ENCODE measurements around the gene CASZ1.

The CASZ1 gene

GRCh38 chr1:10651389-10651766, 145.1 kb downstream of the CASZ1 start:
- H3K4me1 ChIP-seq (ENCODE audit: control insufficient read depth, insufficient read depth, low read length): no peaks in the 10 kb centered on the region
- no peak overlapping the region for H3K4me3 ChIP-seq (ENCODE audit: low read depth, low read length)
- peaks cover 3% of the 10 kb centered on the region for H3K36me3 ChIP-seq (ENCODE audit: control insufficient read depth, insufficient read depth, low read length)
- H3K27me3 ChIP-seq (ENCODE audit: control insufficient read depth, insufficient read depth, low read length): peaks cover 3% of the 10 kb centered on the region
- H3K9me3 ChIP-seq (ENCODE audit: control insufficient read depth, insufficient read depth, low read length): no peaks in the 10 kb centered on the region
- no peak overlapping the region for H3K9ac ChIP-seq (ENCODE audit: low read depth, low read length)

GRCh38 chr1:10650556-10651388, 145.7 kb downstream of the CASZ1 start:
- Histone ChIP-seq H3K9me3 (ENCODE audit: control insufficient read depth, insufficient read depth, low read length) (no peaks in the 10 kb centered on the region), H3K4me1 (ENCODE audit: control insufficient read depth, insufficient read depth, low read length) (no peaks in the 10 kb centered on the region), H3K4me3 (ENCODE audit: low read depth, low read length) (no peak overlapping the region), H3K9ac (ENCODE audit: low read depth, low read length) (no peak overlapping the region), H3K27me3 (ENCODE audit: control insufficient read depth, insufficient read depth, low read length) (peaks cover 3% of the 10 kb centered on the region), H3K36me3 (ENCODE audit: control insufficient read depth, insufficient read depth, low read length) (peaks cover 3% of the 10 kb centered on the region)

DNA sequence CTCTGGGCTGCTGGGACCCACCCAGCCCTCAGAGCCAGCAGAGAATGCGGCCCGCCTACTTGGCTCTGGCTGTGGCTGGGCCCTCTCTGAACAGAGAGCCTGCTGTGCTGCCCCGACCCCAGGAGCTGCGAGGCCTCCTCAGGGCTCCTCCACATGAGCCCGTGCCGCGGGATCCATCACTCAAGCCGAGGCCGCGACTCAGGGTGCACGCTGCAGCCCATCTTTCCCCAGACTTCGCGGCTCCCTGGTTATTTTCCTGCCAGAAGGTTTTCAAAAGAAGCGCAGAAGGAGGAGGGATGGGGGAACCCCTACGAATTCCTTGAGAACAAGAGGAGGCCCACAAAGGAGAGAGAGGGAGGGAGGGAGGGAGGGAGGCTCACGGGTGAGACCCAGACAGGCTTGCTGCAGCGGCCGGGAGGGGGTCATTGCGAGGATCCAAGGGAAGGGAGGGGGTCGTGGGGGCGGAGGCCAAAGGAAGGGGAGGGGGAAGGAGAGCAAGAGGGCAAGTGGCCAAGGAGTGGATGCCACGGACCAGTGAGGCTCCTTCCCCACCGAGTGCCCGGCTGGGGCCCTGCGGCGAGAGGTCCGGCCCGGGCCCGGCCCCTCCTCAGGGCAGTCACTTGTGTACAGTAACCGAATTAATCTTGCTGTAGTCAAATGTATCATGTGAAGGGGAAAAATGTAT, 146.8 kb downstream of the CASZ1 start:
- H3K4me3 ChIP-seq (ENCODE audit: low read depth, low read length): peak overlapping the region; percentile 18
- H3K27me3 ChIP-seq (ENCODE audit: control insufficient read depth, insufficient read depth, low read length): peaks cover 3% of the 10 kb centered on the region
- no peaks in the 10 kb centered on the region for H3K4me1 ChIP-seq (ENCODE audit: control insufficient read depth, insufficient read depth, low read length)
- peaks cover 3% of the 10 kb centered on the region for H3K36me3 ChIP-seq (ENCODE audit: control insufficient read depth, insufficient read depth, low read length)
- H3K9ac ChIP-seq (ENCODE audit: low read depth, low read length): no peak overlapping the region
- no peaks in the 10 kb centered on the region for H3K9me3 ChIP-seq (ENCODE audit: control insufficient read depth, insufficient read depth, low read length)

DNA sequence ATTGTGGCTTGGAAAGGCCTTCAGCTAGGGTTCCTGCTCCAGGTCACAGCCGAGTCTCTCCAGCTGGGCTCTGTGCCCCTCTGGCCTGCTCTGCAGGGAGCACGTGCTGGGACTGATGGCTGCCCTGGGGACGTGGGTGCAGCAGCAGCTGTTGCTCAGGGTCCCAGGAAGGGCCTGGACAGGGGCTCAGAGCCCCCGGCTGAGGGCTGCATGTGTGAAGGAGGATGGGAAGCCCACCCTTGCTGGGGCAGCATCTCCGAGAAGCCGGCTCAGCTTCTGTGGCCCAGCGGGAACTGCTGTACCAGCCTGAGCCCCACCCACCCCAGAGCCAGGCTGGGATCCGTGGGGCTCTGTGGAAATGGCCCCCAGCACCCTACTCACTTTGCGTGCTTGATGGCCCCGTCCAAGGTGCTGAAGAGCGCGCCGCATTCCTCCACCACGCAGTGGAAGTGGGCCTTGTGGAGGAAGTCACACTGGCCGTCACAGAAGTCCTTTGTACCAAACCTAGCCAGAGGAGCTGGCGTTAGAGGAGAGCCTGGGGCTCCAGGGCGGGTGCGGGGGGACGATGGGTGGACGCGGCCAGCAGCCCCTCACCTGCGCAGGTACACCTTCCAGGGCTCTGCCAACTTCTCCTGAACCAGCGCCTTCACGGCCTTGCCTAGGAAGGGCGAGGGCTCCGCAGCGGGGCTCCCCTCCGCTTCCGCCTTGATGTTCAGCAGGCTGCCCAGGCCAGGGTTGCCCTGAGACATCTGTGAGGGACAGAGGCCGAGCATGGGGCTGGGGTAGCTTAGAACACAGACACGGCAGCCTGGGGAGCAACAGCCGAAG, 147.5 kb downstream of the CASZ1 start:
- Histone ChIP-seq H3K36me3 (ENCODE audit: control insufficient read depth, insufficient read depth, low read length) (peaks cover 3% of the 10 kb centered on the region), H3K9me3 (ENCODE audit: control insufficient read depth, insufficient read depth, low read length) (no peaks in the 10 kb centered on the region), H3K4me1 (ENCODE audit: control insufficient read depth, insufficient read depth, low read length) (no peaks in the 10 kb centered on the region), H3K27me3 (ENCODE audit: control insufficient read depth, insufficient read depth, low read length) (peaks cover 3% of the 10 kb centered on the region), H3K4me3 (ENCODE audit: low read depth, low read length) (no peak overlapping the region), H3K9ac (ENCODE audit: low read depth, low read length) (no peak overlapping the region)

DNA sequence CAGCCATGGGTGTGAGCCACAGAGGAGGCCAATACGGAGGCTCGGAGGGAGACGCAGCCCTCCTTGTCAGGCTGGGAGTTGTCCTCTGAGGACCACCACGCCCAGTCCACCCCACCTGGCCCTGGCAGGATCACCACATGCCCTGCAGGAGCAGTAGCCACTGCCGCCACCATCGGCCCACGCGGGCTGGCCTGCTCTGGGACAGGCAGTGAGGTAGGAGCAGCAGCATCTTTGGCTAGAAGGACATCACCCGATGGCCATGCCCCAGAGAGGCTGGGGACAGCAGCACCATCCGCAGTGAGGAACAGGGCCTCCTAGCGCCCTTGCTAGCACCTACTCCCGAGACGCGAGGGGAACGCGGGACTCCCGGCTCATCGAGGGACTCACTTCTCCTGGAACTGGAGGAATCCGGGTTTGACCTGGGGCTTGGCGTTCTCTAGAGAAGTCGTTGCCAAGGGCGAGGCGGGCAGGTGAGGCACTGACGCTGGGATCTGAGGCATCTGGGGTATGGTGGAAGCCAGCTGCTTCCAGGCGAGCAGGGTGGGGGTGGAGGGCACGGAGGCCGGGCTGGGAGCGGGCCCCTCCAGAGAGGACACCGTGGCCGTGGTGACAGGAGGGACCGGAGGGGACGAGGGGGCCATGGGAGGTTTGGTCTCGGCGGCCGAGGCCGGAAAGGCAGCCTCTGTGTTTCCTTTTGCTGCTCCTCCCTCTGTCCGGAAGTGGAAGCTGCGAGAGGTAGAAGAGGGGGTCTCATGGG, 148.9 kb downstream of the CASZ1 start:
- peaks cover 3% of the 10 kb centered on the region for H3K27me3 ChIP-seq (ENCODE audit: control insufficient read depth, insufficient read depth, low read length)
- H3K4me3 ChIP-seq (ENCODE audit: low read depth, low read length): no peak overlapping the region
- H3K4me1 ChIP-seq (ENCODE audit: control insufficient read depth, insufficient read depth, low read length): no peaks in the 10 kb centered on the region
- H3K36me3 ChIP-seq (ENCODE audit: control insufficient read depth, insufficient read depth, low read length): peaks cover 3% of the 10 kb centered on the region
- no peak overlapping the region for H3K9ac ChIP-seq (ENCODE audit: low read depth, low read length)
- no peaks in the 10 kb centered on the region for H3K9me3 ChIP-seq (ENCODE audit: control insufficient read depth, insufficient read depth, low read length)

- H3K27me3 ChIP-seq (ENCODE audit: control insufficient read depth, insufficient read depth, low read length): peaks cover 3% of the 10 kb centered on the region
- no peak overlapping the region for H3K9ac ChIP-seq (ENCODE audit: low read depth, low read length)
- H3K4me1 ChIP-seq (ENCODE audit: control insufficient read depth, insufficient read depth, low read length): no peaks in the 10 kb centered on the region
- H3K9me3 ChIP-seq (ENCODE audit: control insufficient read depth, insufficient read depth, low read length): no peaks in the 10 kb centered on the region
- H3K36me3 ChIP-seq (ENCODE audit: control insufficient read depth, insufficient read depth, low read length): peaks cover 3% of the 10 kb centered on the region
- no peak overlapping the region for H3K4me3 ChIP-seq (ENCODE audit: low read depth, low read length)
These were observed 150.0 kb downstream of the CASZ1 start for GRCh38 chr1:10646347-10646861.

- Histone ChIP-seq H3K4me3 (ENCODE audit: low read depth, low read length) (no peak overlapping the region), H3K4me1 (ENCODE audit: control insufficient read depth, insufficient read depth, low read length) (no peaks in the 10 kb centered on the region), H3K27me3 (ENCODE audit: control insufficient read depth, insufficient read depth, low read length) (peaks cover 8% of the 10 kb centered on the region), H3K9ac (ENCODE audit: low read depth, low read length) (no peak overlapping the region), H3K9me3 (ENCODE audit: control insufficient read depth, insufficient read depth, low read length) (no peaks in the 10 kb centered on the region), H3K36me3 (ENCODE audit: control insufficient read depth, insufficient read depth, low read length) (peaks cover 4% of the 10 kb centered on the region)
These were observed 151.9 kb downstream of the CASZ1 start for GRCh38 chr1:10644307-10645128.

- Histone ChIP-seq H3K9me3 (ENCODE audit: control insufficient read depth, insufficient read depth, low read length) (no peaks in the 10 kb centered on the region), H3K4me3 (ENCODE audit: low read depth, low read length) (no peak overlapping the region), H3K9ac (ENCODE audit: low read depth, low read length) (no peak overlapping the region), H3K36me3 (ENCODE audit: control insufficient read depth, insufficient read depth, low read length) (peaks cover 6% of the 10 kb centered on the region), H3K27me3 (ENCODE audit: control insufficient read depth, insufficient read depth, low read length) (peaks cover 12% of the 10 kb centered on the region), H3K4me1 (ENCODE audit: control insufficient read depth, insufficient read depth, low read length) (no peaks in the 10 kb centered on the region)
These were observed 152.7 kb downstream of the CASZ1 start for GRCh38 chr1:10643607-10644306.

GRCh38 chr1:10642403-10643080, 153.9 kb downstream of the CASZ1 start:
- Histone ChIP-seq H3K27me3 (ENCODE audit: control insufficient read depth, insufficient read depth, low read length) (peaks cover 17% of the 10 kb centered on the region), H3K9me3 (ENCODE audit: control insufficient read depth, insufficient read depth, low read length) (no peaks in the 10 kb centered on the region), H3K36me3 (ENCODE audit: control insufficient read depth, insufficient read depth, low read length) (peaks cover 6% of the 10 kb centered on the region), H3K9ac (ENCODE audit: low read depth, low read length) (no peak overlapping the region), H3K4me3 (ENCODE audit: low read depth, low read length) (no peak overlapping the region), H3K4me1 (ENCODE audit: control insufficient read depth, insufficient read depth, low read length) (no peaks in the 10 kb centered on the region)

DNA sequence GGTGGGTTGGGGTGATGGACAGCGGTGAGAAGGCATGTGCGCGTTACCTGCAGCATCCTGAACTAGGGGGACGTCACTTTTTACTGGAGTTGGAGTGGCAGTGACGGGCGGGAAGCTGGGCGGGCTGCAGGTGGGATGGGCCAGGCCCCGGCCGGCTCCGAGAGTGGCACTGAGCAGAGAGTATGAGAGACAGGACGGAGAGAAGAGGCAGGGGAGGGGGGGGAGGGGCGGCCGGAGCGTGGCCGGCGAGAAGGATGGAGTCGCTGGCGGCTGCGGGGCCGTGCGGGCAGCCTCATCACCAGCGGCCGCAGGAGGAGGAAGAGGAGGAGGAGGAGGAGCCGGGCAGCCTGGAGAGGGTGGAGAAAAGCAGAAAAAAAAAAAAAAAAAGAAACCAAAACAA, 154.5 kb downstream of the CASZ1 start:
- Histone ChIP-seq H3K27me3 (ENCODE audit: control insufficient read depth, insufficient read depth, low read length) (peaks cover 17% of the 10 kb centered on the region), H3K4me3 (ENCODE audit: low read depth, low read length) (no peak overlapping the region), H3K4me1 (ENCODE audit: control insufficient read depth, insufficient read depth, low read length) (no peaks in the 10 kb centered on the region), H3K9me3 (ENCODE audit: control insufficient read depth, insufficient read depth, low read length) (no peaks in the 10 kb centered on the region), H3K9ac (ENCODE audit: low read depth, low read length) (no peak overlapping the region), H3K36me3 (ENCODE audit: control insufficient read depth, insufficient read depth, low read length) (peaks cover 6% of the 10 kb centered on the region)

All from iPS-15b (cell line).